WTC11 (cell line): Measurements from ENCODE around the gene TXNRD1. TPM values are rescaled to one million over a fixed set of nuclear protein-coding genes. Genes with fewer than 3 reads are reported as not detected.

Experiments
- ATAC-seq: fragments of 200-7000 bp; cut with Tn5 transposase; 2 replicates; pipeline ENCODE4 v1.10.0; 2021; ENCODE audit warnings: mild to moderate bottlenecking, moderate library complexity
- CTCF ChIA-PET: fragments of 300-600 bp; sonication (Branson Sonifier 250); formaldehyde crosslinking; loops from one replicate; lab custom pipeline; 2021; ENCODE audit warnings: antibody characterized with exemption; lab: Charles Lee
- POLR2A ChIA-PET: fragments of 350-600 bp; sonication (Branson Sonifier 250); formaldehyde crosslinking; loops from one replicate; lab custom pipeline; 2021; ENCODE audit warnings: antibody characterized with exemption; lab: Charles Lee
- DNase-seq: peaks from one replicate; pipeline ENCODE4 v3.0.0; 2021; ENCODE audit warnings: low spot score
- H3K27ac Mint-ChIP-seq: 2 replicates; pipeline ENCODE4 v1.8.0; 2021; ENCODE audit warnings: mixed read lengths
- H3K27me3 Mint-ChIP-seq: 2 replicates; pipeline ENCODE4 v1.8.0; 2021; ENCODE audit warnings: low read depth, mild to moderate bottlenecking, moderate library complexity, mixed read lengths
- H3K36me3 Mint-ChIP-seq: 2 replicates; pipeline ENCODE4 v1.8.0; 2021; ENCODE audit warnings: mixed read lengths
- H3K4me1 Mint-ChIP-seq: 2 replicates; pipeline ENCODE4 v1.8.0; 2022; ENCODE audit warnings: mixed read lengths
- H3K4me3 Mint-ChIP-seq: 2 replicates; pipeline ENCODE4 v1.8.0; 2021; ENCODE audit warnings: mild to moderate bottlenecking, moderate library complexity, mixed read lengths
- H3K9me3 Mint-ChIP-seq: 2 replicates; pipeline ENCODE4 v1.8.0; 2021; ENCODE audit warnings: mixed read lengths
- ATF1 ChIP-seq: sonication (generic); formaldehyde crosslinking; IDR thresholded peaks from 2 replicates; pipeline ENCODE4 v1.8.1; 2023; ENCODE audit warnings: mild to moderate bottlenecking, moderate library complexity, missing genetic modification reagents
- ATF2 ChIP-seq: sonication (generic); formaldehyde crosslinking; IDR thresholded peaks from 2 replicates; pipeline ENCODE4 v1.8.1; 2022; ENCODE audit warnings: low read depth, missing genetic modification reagents, borderline replicate concordance
- CREB1 ChIP-seq: sonication (generic); formaldehyde crosslinking; IDR thresholded peaks from 2 replicates; pipeline ENCODE4 v1.8.0; 2023; ENCODE audit warnings: mild to moderate bottlenecking, missing genetic modification reagents
- ETV6 ChIP-seq: sonication (generic); formaldehyde crosslinking; IDR thresholded peaks from 2 replicates; pipeline ENCODE4 v1.8.1; 2022; ENCODE audit warnings: mild to moderate bottlenecking, missing genetic modification reagents
- FOXJ3 ChIP-seq: sonication (generic); formaldehyde crosslinking; IDR thresholded peaks from 2 replicates; pipeline ENCODE4 v1.9.0; 2021; ENCODE audit warnings: missing genetic modification reagents, mild to moderate bottlenecking, borderline replicate concordance
- GABPB1 ChIP-seq: sonication (generic); formaldehyde crosslinking; IDR thresholded peaks from 2 replicates; pipeline ENCODE4 v1.8.1; 2023; ENCODE audit warnings: mild to moderate bottlenecking, missing genetic modification reagents
- GTF2I ChIP-seq: fragments of 250-450 bp; sonication (Bioruptor Pico); conservative IDR thresholded peaks from 2 replicates; pipeline ENCODE4 v1.4.0; 2021; ENCODE audit warnings: mild to moderate bottlenecking
- IRF2 ChIP-seq: sonication (generic); formaldehyde crosslinking; IDR thresholded peaks from 2 replicates; pipeline ENCODE4 v1.8.0; 2022; ENCODE audit warnings: low read depth, missing genetic modification reagents, borderline replicate concordance
- NFE2L1 ChIP-seq: sonication (generic); formaldehyde crosslinking; IDR thresholded peaks from 2 replicates; pipeline ENCODE4 v1.8.1; 2023; ENCODE audit warnings: missing genetic modification reagents
- NFYB ChIP-seq: sonication (generic); formaldehyde crosslinking; conservative IDR thresholded peaks from 2 replicates; pipeline ENCODE4 v1.8.0; 2022; ENCODE audit warnings: low read depth, missing genetic modification reagents
- NR2C2 ChIP-seq: sonication (generic); formaldehyde crosslinking; IDR thresholded peaks from 2 replicates; pipeline ENCODE4 v1.8.0; 2022; ENCODE audit warnings: mild to moderate bottlenecking, missing genetic modification reagents
- SMAD4 ChIP-seq: sonication (generic); formaldehyde crosslinking; IDR thresholded peaks from 2 replicates; pipeline ENCODE4 v1.8.0; 2022; ENCODE audit warnings: mild to moderate bottlenecking, missing genetic modification reagents
- TEAD1 ChIP-seq: sonication (generic); formaldehyde crosslinking; IDR thresholded peaks from 2 replicates; pipeline ENCODE4 v1.8.0; 2022; ENCODE audit warnings: mild to moderate bottlenecking, missing genetic modification reagents
- ZNF138 ChIP-seq: sonication (generic); formaldehyde crosslinking; conservative IDR thresholded peaks from 2 replicates; pipeline ENCODE4 v1.8.1; 2022; ENCODE audit warnings: mild to moderate bottlenecking, moderate library complexity, missing genetic modification reagents
- ZNF281 ChIP-seq: sonication (generic); formaldehyde crosslinking; IDR thresholded peaks from 2 replicates; pipeline ENCODE4 v1.8.0; 2023; ENCODE audit warnings: mild to moderate bottlenecking, missing genetic modification reagents
- ZNF532 ChIP-seq: fragments of 250-450 bp; sonication (Bioruptor Pico); IDR thresholded peaks from 2 replicates; pipeline ENCODE4 v1.9.0; 2021; ENCODE audit warnings: mild to moderate bottlenecking, borderline replicate concordance
- ZNF671 ChIP-seq: fragments of 250-450 bp; sonication (Bioruptor Pico); IDR thresholded peaks from 2 replicates; pipeline ENCODE4 v1.8.0; 2021; ENCODE audit warnings: mild to moderate bottlenecking
- total RNA-seq: library from RNA; stranded (reverse); gene quantifications from 3 replicates; pipeline ENCODE4 v1.2.3, GENCODE V29; 2021
- TF ChIP-seq, protein P1 (sequence below): sonication (generic); formaldehyde crosslinking; conservative IDR thresholded peaks from 2 replicates; pipeline ENCODE4 v1.8.1; 2022; ENCODE audit warnings: mild to moderate bottlenecking, missing genetic modification reagents
- TF ChIP-seq, protein P2 (sequence below): sonication (generic); formaldehyde crosslinking; IDR thresholded peaks from 2 replicates; pipeline ENCODE4 v1.8.1; 2023; ENCODE audit warnings: mild to moderate bottlenecking, moderate library complexity, missing genetic modification reagents
- TF ChIP-seq, protein P3 (sequence below): sonication (generic); formaldehyde crosslinking; IDR thresholded peaks from 2 replicates; pipeline ENCODE4 v1.8.1; 2023; ENCODE audit warnings: mild to moderate bottlenecking, missing genetic modification reagents

The TXNRD1 gene
- total RNA-seq, 1 experiment from 2014 or later, result 113 TPM

DNA sequence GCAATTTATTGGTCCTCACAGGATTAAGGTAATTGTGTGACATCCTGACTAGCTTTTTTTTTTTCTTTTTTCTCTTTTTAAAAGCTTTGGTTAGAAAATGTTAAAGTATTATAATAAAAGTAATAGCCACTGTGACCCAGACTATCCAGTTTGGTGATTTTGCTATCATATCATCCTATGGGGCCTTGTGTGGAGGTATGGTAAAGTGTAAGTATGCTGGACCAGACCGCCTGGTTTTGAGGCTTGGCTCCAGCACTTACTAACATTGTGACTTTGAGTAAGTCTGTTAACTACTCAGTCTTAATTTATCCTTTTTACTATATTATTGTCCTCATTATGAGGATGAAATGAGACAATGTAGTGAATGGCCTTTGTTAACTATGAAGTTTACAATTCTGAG is 103.4 kb downstream of the TXNRD1 start (continued):
- TF ChIP-seq ZNF532 (CRISPR knock-in tag), result no peak

GRCh38 chr12:104319918-104320626 is 104.5 kb downstream of the TXNRD1 start:
- ATAC-seq (no peak), DNase-seq (no peak)
- Mint-ChIP-seq H3K36me3 (peaks cover 69% of the 10 kb centered on the region), H3K4me1 (no peaks in the 10 kb centered on the region), H3K4me3 (no peak overlapping the region), H3K27ac (no peak overlapping the region), H3K27me3 (no peaks in the 10 kb centered on the region), H3K9me3 (peaks cover 7% of the 10 kb centered on the region)
- POLR2A ChIA-PET, result no interaction called here
- CTCF ChIA-PET, result no interaction called here
- no peak for TF ChIP-seq FOXJ3 (CRISPR knock-in tag)
- no peak for TF ChIP-seq NR2C2 (CRISPR knock-in tag)
- TF ChIP-seq, protein P1, sequence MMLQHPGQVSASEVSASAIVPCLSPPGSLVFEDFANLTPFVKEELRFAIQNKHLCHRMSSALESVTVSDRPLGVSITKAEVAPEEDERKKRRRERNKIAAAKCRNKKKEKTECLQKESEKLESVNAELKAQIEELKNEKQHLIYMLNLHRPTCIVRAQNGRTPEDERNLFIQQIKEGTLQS, result no peak

- H3K4me1 Mint-ChIP-seq, result no peaks in the 10 kb centered on the region
- ChIA-PET POLR2A (no interaction called here), CTCF (no interaction called here)
- no peak for DNase-seq
- no peaks in the 10 kb centered on the region for H3K27me3 Mint-ChIP-seq
- no peak overlapping the region for H3K27ac Mint-ChIP-seq
- H3K36me3 Mint-ChIP-seq, result peaks cover 68% of the 10 kb centered on the region
- H3K4me3 Mint-ChIP-seq, result no peak overlapping the region
- peaks cover 7% of the 10 kb centered on the region for H3K9me3 Mint-ChIP-seq
- no peak for ATAC-seq
- TF ChIP-seq GTF2I (CRISPR knock-in tag) (no peak), NFYB (no peak), ATF1 (CRISPR knock-in tag) (no peak), NFE2L1 (CRISPR knock-in tag) (no peak), IRF2 (no peak), ETV6 (no peak), ZNF281 (CRISPR knock-in tag) (no peak), ATF2 (no peak), TEAD1 (CRISPR knock-in tag) (no peak), GABPB1 (CRISPR knock-in tag) (no peak), CREB1 (no peak), ZNF138 (no peak), SMAD4 (CRISPR knock-in tag) (no peak), ZNF671 (CRISPR knock-in tag) (no peak)
- TF ChIP-seq, protein P2, sequence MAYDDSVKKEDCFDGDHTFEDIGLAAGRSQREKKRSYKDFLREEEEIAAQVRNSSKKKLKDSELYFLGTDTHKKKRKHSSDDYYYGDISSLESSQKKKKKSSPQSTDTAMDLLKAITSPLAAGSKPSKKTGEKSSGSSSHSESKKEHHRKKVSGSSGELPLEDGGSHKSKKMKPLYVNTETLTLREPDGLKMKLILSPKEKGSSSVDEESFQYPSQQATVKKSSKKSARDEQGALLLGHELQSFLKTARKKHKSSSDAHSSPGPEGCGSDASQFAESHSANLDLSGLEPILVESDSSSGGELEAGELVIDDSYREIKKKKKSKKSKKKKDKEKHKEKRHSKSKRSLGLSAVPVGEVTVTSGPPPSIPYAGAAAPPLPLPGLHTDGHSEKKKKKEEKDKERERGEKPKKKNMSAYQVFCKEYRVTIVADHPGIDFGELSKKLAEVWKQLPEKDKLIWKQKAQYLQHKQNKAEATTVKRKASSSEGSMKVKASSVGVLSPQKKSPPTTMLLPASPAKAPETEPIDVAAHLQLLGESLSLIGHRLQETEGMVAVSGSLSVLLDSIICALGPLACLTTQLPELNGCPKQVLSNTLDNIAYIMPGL (CRISPR knock-in tag), result no peak
- TF ChIP-seq, protein P1, result no peak
- TF ChIP-seq, protein P3, sequence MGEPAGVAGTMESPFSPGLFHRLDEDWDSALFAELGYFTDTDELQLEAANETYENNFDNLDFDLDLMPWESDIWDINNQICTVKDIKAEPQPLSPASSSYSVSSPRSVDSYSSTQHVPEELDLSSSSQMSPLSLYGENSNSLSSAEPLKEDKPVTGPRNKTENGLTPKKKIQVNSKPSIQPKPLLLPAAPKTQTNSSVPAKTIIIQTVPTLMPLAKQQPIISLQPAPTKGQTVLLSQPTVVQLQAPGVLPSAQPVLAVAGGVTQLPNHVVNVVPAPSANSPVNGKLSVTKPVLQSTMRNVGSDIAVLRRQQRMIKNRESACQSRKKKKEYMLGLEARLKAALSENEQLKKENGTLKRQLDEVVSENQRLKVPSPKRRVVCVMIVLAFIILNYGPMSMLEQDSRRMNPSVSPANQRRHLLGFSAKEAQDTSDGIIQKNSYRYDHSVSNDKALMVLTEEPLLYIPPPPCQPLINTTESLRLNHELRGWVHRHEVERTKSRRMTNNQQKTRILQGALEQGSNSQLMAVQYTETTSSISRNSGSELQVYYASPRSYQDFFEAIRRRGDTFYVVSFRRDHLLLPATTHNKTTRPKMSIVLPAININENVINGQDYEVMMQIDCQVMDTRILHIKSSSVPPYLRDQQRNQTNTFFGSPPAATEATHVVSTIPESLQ (CRISPR knock-in tag), result no peak
Measured at GRCh38 chr12:104320627-104321024, 105.0 kb downstream of the TXNRD1 start.
